H1 (cell line): ENCODE data around the gene AQP6. TPM values are rescaled to one million over a fixed set of nuclear protein-coding genes. Genes with fewer than 3 reads are reported as not detected.

Experiments
- CHD7 ChIP-seq: fragments of 300-600 bp; sonication (generic); IDR thresholded peaks from 2 replicates; pipeline ENCODE4 v1.7.1; 2012; ENCODE audit warnings: low read length, moderate library complexity, mild to moderate bottlenecking, inconsistent platforms; ENCODE audit not compliant: insufficient replicate concordance
- CTCF ChIP-seq, 3 experiments: IDR thresholded peaks; 1 replicate in 2 of 3; 2 replicates in 1 of 3; pipeline versions ENCODE4 v1.5.1 to v1.6.1; 2011; ENCODE audit warnings: low read length in 3 of 3, mild to moderate bottlenecking in 3 of 3, inconsistent platforms in 2 of 3, low read depth in 1 of 3, moderate library complexity in 1 of 3; ENCODE audit not compliant: insufficient read depth in 1 of 3; ENCODE audit errors: control extremely low read depth in 1 of 3
- EZH2 ChIP-seq: fragments of 200-600 bp; sonication (generic); IDR thresholded peaks from 2 replicates; pipeline ENCODE4 v1.7.1; 2012; ENCODE audit warnings: low read depth, mild to moderate bottlenecking, moderate library complexity, low read length, inconsistent platforms; ENCODE audit not compliant: severe bottlenecking
- GTF2F1 ChIP-seq: IDR thresholded peaks from 2 replicates; pipeline ENCODE4 v1.6.1; 2012; ENCODE audit warnings: low read depth, low read length, improper control_type of control experiment, borderline replicate concordance
- TBP ChIP-seq: IDR thresholded peaks from 2 replicates; pipeline ENCODE4 v1.6.1; 2011; ENCODE audit warnings: low read depth, low read length, improper control_type of control experiment
- ZNF274 ChIP-seq: IDR thresholded peaks from 2 replicates; pipeline ENCODE4 v1.7.0; 2012; ENCODE audit warnings: low read length, borderline replicate concordance; ENCODE audit errors: extremely low read depth
- polyA plus RNA-seq, 7 experiments: library from polyadenylated mRNA; depleted of rRNA in 3 of 7; stranded (reverse) in 5 of 7; unstranded in 2 of 7; fragments of >200 nt in 5 of 7; fragments of 200-250 nt in 2 of 7; gene quantifications; 1 replicate in 5 of 7; 2 replicates in 1 of 7; 4 replicates in 1 of 7; pipeline versions ENCODE4 v1.2.1 to v1.2.3, GENCODE V29; 2011 to 2013; ENCODE audit warnings: missing spikeins in 2 of 7, mixed read lengths in 2 of 7
- total RNA-seq: library from RNA; stranded (reverse); fragmentation: NEBNext Ultra II Directional; extraction: Animal tissue kit (Norgen Biotek cat#: 25700); gene quantifications from 2 replicates; pipeline ENCODE4 v1.2.1, GENCODE V29; 2021
- TF ChIP-seq, protein P1 (sequence below): IDR thresholded peaks from 2 replicates; pipeline ENCODE4 v1.6.1; 2012; ENCODE audit warnings: inconsistent platforms

AQP6 gene
- total and polyA plus RNA-seq, 2 of the 8 experiments (the other 6 are each of a cell fraction or from before 2014, with no cell fraction given): 0.03 to 0.17 TPM

DNA sequence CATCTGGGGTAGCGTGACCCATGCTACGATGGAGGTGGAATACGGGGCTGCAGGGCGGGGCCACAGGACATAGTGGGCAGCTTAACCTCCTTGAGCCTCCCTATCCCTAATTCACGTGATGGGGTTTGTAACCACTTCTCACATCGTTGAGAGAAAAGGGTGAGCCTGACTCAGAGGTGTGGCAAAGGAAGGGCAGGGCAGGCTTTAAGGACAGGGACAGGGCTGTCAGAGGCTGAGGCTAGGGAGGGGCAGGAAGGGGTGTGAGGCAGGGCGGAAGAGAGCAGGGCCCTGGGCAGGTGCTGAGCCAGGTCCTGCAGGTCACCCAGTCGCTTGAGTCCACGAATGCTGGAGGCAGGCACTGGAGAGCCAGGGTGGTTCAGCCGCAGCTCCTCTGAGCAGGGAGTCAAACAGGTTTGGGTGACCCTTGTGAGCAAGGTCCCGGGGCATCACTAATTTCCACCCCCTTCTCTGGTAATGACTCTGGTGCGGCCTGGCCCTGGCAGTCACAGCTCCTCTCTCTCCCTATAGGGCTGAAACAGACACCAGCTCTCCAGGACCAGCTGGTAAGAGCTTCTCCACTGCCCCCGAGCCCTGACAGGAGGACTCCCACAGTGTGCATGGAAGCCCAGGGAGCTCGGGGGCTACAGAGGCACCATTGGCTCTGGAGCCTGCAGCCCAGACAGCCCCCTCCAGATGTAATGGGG, 29.7 kb upstream of the AQP6 start (continued):
- TF ChIP-seq CHD7: no peak
- TF ChIP-seq, protein P1, sequence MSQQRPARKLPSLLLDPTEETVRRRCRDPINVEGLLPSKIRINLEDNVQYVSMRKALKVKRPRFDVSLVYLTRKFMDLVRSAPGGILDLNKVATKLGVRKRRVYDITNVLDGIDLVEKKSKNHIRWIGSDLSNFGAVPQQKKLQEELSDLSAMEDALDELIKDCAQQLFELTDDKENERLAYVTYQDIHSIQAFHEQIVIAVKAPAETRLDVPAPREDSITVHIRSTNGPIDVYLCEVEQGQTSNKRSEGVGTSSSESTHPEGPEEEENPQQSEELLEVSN: no peak
- no peak for TF ChIP-seq ZNF274
- TF ChIP-seq CTCF (IDR thresholded peaks at IDR 0.05; ENCODE audit: control extremely low read depth in 1 of 3, insufficient read depth in 1 of 3, low read depth in 1 of 3, low read length in 3 of 3): no peak
- no peak for TF ChIP-seq GTF2F1
- TF ChIP-seq EZH2: no peak
- no peak for TF ChIP-seq TBP
